ENCODE measurements around the gene SRSF11.
A peak's percentile ranks its signal among the peaks of the same experiment; 100 is the strongest.

The SRSF11 gene

DNA sequence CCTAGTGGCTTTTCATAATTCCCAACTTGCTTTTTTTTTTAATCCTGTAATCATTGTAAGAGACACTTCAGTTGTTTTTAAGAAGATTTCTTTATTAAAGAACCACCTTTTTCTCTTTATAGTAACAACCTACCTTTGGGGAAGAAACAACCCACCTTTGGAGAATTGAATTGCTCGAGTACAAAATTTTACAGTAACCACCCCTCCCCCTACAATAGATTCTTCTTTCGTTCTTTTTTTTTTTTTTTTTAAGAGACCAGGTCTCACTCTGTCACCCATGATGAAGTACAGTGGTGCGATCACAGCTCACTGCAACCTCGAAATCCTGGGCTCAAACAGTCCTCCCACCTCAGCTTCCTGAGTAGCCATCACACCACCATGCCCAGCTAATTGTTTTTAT, 13.7 kb upstream of the SRSF11 start:
- no peak for ATAC-seq
- H3K27ac Mint-ChIP-seq = peak overlapping the region; percentile 21 to 94
- no peaks in the 10 kb centered on the region for H3K27me3 Mint-ChIP-seq
- peaks cover 63% of the 10 kb centered on the region for H3K4me1 Mint-ChIP-seq
- peak overlapping the region; percentile 88 to 96 for H3K4me3 Mint-ChIP-seq
- H3K9me3 Mint-ChIP-seq = no peaks in the 10 kb centered on the region
- no peak for DNase-seq

DNA sequence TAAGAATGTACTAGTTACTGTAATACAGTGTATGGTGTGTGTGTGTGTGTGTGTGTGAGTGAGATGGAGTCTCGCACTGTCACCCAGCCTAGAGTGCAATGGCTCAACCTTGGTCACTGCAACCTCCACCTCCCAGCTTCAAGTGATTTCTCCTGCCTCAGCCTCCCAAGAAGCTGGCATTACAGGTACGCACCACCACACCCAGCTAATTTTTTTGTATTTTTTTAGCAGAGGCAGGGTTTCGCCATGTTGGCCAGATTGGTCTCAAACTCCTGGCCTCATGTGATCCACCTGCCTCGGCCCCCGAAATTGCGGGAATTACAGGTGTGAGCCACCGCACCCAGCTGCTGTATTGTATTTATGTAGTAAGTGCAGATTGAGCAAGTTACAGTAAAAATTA, 12.9 kb upstream of the SRSF11 start:
- Mint-ChIP-seq H3K27ac (peak overlapping the region in 1 of 2 donors; percentile 91), H3K27me3 (no peaks in the 10 kb centered on the region), H3K4me3 (peak overlapping the region; percentile 58 to 96)

DNA sequence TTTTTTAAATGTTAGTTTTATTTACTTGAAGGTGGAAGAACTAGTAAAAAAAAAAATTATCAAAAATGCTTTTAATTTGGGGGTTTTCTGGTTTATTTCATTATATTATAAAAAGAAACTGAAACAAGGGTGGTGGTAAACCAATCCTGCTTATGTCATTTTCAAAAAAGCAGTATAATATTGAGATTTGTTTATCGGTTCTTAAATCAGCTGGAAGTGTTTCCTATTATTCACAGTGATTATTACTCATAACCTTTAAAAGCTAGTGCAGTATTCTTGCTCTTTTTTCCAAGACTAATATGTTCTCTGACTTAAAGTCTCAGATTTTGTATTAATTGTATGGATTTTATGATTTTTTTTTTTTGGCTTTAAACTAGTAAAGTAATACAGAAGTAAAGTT, 10.4 kb upstream of the SRSF11 start:
- no peaks in the 10 kb centered on the region for H3K27me3 Mint-ChIP-seq
- DNase-seq = no peak
- H3K9me3 Mint-ChIP-seq = no peaks in the 10 kb centered on the region
- peak; percentile 70 for ATAC-seq
- H3K4me3 Mint-ChIP-seq = no peak overlapping the region
- H3K27ac Mint-ChIP-seq = no peak overlapping the region
- peaks cover 46% of the 10 kb centered on the region for H3K4me1 Mint-ChIP-seq

More for the DNA sequence above, 12.9 kb upstream of the SRSF11 start:
- ATAC-seq (no peak), DNase-seq (no peak)
- Mint-ChIP-seq H3K4me1 (peaks cover 57% of the 10 kb centered on the region), H3K9me3 (no peaks in the 10 kb centered on the region)

DNA sequence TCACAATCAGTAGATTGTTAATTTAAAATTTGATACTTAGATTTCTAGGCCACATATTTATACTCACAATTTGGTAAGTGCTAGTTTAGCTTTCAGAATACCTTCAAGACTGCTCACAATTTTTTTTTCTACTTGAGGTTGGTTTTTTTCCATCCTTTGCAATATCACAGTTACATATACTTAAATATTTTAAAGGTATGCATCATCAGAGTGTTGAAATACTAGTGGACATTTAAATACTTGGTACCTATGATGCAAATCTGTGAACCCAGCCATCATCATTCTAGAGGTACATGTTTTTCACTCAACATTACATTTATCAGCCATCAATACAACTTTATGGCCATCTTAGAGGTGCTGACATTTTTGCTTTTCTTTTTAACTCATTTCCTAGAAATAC, 9.6 kb upstream of the SRSF11 start:
- H3K4me1 Mint-ChIP-seq = peaks cover 46% of the 10 kb centered on the region
- DNase-seq (no peak), ATAC-seq (no peak)
- peak overlapping the region in 1 of 2 donors; percentile 30 for H3K27ac Mint-ChIP-seq
- H3K4me3 Mint-ChIP-seq = no peak overlapping the region
- no peaks in the 10 kb centered on the region for H3K27me3 Mint-ChIP-seq
- no peaks in the 10 kb centered on the region for H3K9me3 Mint-ChIP-seq

DNA sequence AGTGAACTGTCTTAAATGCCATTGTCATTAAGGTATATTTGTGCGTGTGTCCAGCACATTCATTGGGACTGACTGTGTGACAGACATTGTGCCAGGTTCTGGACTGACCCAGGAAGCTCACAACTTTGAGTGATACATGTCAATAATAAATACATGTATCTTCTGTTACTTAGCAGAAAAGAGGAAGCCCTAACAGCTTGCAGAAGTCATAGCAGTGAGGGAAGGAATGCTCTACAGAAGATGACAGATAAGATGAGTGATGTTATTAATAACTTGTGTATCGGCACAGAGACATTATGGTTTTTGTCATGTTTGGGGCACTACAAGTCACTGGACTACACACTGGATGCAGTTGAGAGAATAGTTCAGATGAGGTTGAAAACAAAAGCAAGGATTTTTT, 1.2 kb upstream of the SRSF11 start:
- Mint-ChIP-seq H3K9me3 (no peaks in the 10 kb centered on the region), H3K4me3 (peak overlapping the region in 1 of 2 donors; percentile 65), H3K4me1 (peaks cover 37% of the 10 kb centered on the region), H3K27ac (peak overlapping the region; percentile 34 to 90), H3K27me3 (no peaks in the 10 kb centered on the region)
- ATAC-seq = no peak
- no peak for DNase-seq

DNA sequence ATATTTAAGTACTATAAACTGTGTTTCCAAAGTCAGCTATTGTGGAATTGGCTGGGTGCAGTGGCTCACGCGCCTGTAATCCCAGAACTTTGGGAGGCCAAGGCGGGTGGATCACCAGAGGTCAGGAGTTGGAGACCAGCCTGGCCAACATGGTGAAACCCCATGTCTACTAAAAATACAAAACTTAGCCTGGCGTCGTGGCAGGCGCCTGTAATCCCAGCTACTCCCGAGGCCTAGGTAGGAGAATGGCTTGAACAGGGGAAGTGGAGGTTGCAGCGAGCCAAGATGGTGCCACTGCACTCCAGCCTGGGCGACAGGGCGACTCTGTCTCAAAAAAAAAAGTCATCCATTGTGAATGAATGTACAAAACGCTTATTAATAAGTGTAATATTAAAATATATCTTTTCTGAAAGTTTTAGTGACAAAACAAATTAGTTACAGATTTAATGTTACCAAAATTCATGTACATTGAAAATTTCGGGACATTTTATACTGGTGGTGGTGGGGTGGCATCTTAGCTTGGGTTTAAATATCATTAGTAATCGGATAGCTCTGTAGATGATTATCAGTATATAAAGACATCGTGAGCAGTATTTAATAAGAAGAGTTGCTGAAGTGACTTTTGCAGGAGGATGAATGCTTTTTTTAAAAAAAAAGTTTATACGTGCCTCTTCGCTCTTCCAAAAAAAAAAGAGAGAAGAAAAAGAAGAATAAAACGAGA, 503 bp upstream of the SRSF11 start:
- DNase-seq (no peak), ATAC-seq (no peak)
- peak overlapping the region; percentile 98 to 99 for H3K27ac Mint-ChIP-seq
- H3K4me1 Mint-ChIP-seq = peaks cover 37% of the 10 kb centered on the region
- H3K9me3 Mint-ChIP-seq = no peaks in the 10 kb centered on the region
- H3K4me3 Mint-ChIP-seq = peak overlapping the region; percentile 87 to 92
- no peaks in the 10 kb centered on the region for H3K27me3 Mint-ChIP-seq

DNA sequence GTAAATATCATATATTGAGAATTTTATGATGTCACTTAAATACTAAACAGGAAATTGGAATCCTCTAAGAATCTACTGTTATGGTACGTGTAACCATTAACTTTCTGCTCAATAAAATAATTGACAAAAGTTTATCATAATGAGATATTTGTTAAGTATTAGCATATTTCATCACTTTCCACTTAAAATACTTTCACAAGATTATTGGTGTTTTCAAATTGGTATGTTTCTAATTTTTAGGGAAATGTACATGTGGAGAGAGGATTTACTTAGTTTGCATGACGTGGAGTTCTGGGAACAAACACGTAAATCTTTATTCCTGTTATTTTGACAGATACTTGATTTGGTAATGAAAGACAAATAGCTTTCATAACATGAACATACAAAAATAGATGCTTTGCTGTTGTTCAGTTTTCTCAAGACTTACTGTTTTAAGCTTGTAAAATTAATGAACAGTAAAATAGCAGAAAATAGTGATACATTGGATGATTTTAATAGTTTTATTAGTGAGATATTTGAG, 1.6 kb downstream of the SRSF11 start:
- H3K4me1 Mint-ChIP-seq = peaks cover 50% of the 10 kb centered on the region

DNA sequence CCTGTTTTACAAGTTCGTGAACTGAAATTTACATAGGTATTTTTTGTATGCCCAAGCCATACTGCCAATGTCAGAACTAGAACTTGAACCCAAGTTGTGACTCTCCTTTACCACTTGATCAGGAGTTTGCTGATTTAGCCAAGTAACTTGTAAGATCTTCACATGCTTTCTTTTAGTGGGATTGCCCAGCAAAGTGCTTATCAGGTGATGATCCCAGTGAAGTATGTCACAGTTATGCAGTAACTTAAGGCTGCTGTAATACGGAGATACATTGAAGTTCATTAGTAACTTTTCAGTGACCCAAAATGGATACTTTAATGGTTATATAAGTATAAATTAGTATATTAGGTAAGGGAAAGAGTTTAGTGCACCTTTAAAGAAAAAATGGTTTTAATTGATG, 3.8 kb downstream of the SRSF11 start:
- ATAC-seq (no peak), DNase-seq (no peak)
- Mint-ChIP-seq H3K4me1 (peaks cover 46% of the 10 kb centered on the region), H3K4me3 (peak overlapping the region in 1 of 2 donors; percentile 35), H3K27ac (no peak overlapping the region), H3K27me3 (no peaks in the 10 kb centered on the region), H3K9me3 (no peaks in the 10 kb centered on the region)

More for the DNA sequence above, 1.6 kb downstream of the SRSF11 start:
- no peak for DNase-seq
- Mint-ChIP-seq H3K9me3 (no peaks in the 10 kb centered on the region), H3K4me3 (peak overlapping the region; percentile 87 to 92), H3K27me3 (no peaks in the 10 kb centered on the region), H3K27ac (peak overlapping the region; percentile 40 to 99)
- ATAC-seq = no peak

DNA sequence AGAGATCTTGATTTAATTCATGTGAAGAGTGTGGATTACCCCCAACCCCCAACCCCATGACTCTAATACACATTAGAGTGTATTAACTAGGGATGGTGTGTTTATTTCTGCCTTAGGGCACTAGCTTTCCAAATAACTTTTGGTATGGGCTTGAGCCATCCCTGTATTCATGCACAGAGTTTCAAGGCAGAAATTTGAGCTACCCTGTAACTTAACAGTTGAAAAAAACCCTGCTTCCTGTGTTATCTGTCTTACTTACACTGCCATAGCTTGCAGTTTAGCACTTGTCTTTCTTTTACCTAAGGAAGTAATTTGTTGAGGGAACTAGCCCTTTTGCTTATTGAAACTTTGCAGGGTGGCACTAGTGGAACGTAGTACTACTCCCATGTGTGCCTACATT, 6.3 kb downstream of the SRSF11 start:
- peaks cover 35% of the 10 kb centered on the region for H3K4me1 Mint-ChIP-seq
- no peaks in the 10 kb centered on the region for H3K9me3 Mint-ChIP-seq
- DNase-seq = no peak
- H3K27me3 Mint-ChIP-seq = no peaks in the 10 kb centered on the region
- no peak overlapping the region for H3K27ac Mint-ChIP-seq
- no peak for ATAC-seq
- H3K4me3 Mint-ChIP-seq = no peak overlapping the region

DNA sequence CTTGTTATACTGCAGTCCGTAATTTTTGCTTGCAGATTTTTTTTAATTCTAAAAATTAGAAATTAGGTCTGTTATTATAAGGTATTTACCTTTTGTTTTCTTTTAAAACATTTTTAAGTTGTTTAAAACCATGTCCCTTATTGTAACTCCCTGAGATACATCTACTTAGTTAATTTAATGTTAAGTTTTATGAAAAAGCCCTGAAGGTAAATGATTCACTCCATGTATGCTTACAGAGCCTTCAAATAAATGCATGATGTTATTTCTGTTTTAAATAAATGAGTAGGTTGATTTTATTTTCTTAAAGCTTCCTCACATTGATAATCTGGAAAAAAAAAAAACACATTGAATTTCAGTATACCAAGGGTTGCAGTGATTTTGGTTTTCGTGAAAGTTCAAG, 7.5 kb downstream of the SRSF11 start:
- Mint-ChIP-seq H3K4me3 (no peak overlapping the region), H3K4me1 (peaks cover 31% of the 10 kb centered on the region), H3K27me3 (no peaks in the 10 kb centered on the region), H3K9me3 (no peaks in the 10 kb centered on the region), H3K27ac (no peak overlapping the region)
- DNase-seq = no peak
- ATAC-seq = no peak

DNA sequence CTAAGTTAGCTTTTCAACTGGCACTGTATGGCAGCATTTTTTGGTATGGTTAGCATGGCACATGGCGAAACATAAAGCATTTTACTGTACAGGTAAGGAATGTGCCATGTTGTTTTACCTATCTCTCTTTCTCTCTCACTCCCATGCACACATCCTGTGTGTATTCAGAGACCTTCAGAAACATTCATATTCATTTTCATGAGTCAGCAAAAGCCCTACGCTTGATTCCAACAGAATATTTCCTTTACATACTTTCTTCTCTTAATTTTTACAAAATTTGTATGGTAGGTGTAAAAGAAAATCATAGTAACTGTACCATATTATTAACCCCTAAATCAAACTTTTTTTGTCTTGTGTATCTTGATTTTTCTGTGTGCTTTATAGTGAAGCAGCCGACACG, 10.3 kb downstream of the SRSF11 start:
- Mint-ChIP-seq H3K27ac (no peak overlapping the region), H3K4me3 (no peak overlapping the region), H3K27me3 (no peaks in the 10 kb centered on the region), H3K9me3 (no peaks in the 10 kb centered on the region), H3K4me1 (peaks cover 24% of the 10 kb centered on the region)
- ATAC-seq (no peak), DNase-seq (no peak)

DNA sequence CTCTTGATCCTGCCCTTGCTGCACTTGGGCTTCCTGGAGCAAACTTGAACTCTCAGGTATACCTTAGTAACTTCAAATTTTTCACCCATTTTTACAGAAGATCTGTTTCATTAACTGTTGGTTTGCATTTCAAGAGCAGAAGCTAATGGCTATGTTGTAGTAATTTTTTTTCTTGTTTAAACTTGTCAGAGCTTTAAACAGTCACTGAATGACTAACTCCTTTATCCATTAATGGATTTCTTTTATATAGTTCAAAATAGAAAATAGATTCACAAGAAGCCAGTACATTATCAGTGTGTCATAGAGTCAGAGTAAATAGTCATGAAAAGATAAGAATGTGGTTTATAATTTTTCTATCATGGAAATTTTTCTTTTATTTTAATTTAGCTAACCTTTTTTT, 13.6 kb downstream of the SRSF11 start:
- Mint-ChIP-seq H3K27ac (no peak overlapping the region), H3K27me3 (no peaks in the 10 kb centered on the region), H3K9me3 (no peaks in the 10 kb centered on the region), H3K4me1 (peaks cover 11% of the 10 kb centered on the region), H3K4me3 (no peak overlapping the region)
- no peak for DNase-seq
- ATAC-seq = no peak

DNA sequence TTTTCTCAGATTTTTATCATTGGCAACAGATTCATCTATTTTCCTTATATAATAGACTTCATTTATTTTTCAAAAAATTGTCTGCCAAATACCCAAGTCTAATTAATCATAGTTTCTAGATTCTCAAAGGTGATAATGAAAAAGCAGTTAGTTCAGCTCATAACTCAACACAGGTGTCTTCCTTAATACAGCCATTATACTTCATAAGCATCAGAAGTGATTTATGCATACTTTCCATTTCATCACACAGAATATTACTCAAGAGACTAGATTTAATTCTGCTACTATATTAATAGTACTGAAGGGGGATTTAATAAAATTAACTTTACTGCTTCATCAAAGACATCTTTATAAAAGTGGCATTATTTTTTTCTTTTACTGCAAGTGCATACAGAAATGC, 18.8 kb downstream of the SRSF11 start:
- no peak for DNase-seq
- Mint-ChIP-seq H3K9me3 (no peaks in the 10 kb centered on the region), H3K4me1 (peaks cover 6% of the 10 kb centered on the region), H3K27me3 (no peaks in the 10 kb centered on the region), H3K27ac (no peak overlapping the region), H3K4me3 (no peak overlapping the region)
- no peak for ATAC-seq

DNA sequence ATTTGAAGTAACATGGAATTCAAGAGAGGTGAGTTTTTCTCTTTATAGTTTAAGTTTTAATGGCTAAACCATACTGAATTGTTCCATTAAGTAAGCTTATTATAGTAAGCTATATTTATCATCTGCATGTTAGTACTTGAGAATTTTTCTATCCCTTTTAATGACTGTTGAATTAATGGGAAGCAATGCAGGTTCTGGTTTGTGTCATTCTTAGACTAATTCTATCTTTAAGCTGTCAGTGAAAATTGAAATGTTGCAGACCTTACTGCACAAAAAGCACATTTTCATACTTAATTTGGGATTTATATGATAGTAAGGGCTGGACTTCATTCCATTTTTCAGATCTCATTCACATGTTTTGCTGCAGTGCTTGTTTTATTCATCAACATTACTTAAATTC, 25.9 kb downstream of the SRSF11 start:
- H3K9me3 Mint-ChIP-seq = no peaks in the 10 kb centered on the region
- H3K4me3 Mint-ChIP-seq = no peak overlapping the region
- no peak for ATAC-seq
- peaks cover 32% of the 10 kb centered on the region for H3K4me1 Mint-ChIP-seq
- H3K27ac Mint-ChIP-seq = peak overlapping the region in 1 of 2 donors; percentile 60
- no peak for DNase-seq
- H3K27me3 Mint-ChIP-seq = no peaks in the 10 kb centered on the region

DNA sequence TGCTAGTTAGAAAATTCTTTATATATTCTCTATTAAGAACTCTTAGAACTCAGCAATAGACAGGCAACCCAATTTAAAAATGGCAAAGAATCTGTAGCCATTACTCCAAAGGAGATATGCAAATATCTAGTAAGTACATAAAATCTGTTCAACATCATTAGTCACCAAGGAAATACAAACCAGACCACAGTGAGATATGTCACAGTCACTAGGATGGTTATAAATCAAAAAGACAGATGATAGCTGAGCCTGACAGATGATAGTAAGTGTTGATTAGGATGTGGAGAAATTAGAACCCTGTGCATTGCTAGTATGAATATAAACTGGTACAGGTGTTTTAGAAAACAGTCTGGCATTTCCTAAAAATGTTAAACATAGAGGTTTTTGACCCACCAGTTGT, 26.6 kb downstream of the SRSF11 start:
- no peak for DNase-seq
- no peak overlapping the region for H3K27ac Mint-ChIP-seq
- ATAC-seq = peak; percentile 77
- H3K9me3 Mint-ChIP-seq = no peaks in the 10 kb centered on the region
- H3K4me3 Mint-ChIP-seq = no peak overlapping the region
- H3K4me1 Mint-ChIP-seq = peaks cover 32% of the 10 kb centered on the region
- no peaks in the 10 kb centered on the region for H3K27me3 Mint-ChIP-seq

DNA sequence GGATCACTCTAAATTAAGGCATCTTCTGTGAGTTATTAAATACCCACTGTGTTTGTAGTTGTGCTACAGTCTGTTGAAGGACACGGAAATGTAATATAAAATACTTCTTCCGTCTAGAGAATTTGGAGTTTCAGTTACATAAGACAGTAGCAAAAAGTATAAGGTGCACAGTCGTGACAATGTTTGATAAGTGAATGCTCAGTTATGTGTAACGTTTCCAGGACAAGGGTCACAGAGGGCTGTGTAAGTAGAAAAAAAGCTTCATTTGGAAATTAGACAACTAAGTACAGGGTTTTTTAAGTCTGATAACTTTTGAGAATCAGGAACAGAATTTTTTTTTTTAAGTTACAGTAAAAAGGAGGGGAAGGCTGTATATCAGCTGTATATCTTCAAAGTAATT, 27.5 kb downstream of the SRSF11 start:
- Mint-ChIP-seq H3K9me3 (no peaks in the 10 kb centered on the region), H3K27me3 (no peaks in the 10 kb centered on the region), H3K4me3 (no peak overlapping the region), H3K27ac (no peak overlapping the region), H3K4me1 (peaks cover 32% of the 10 kb centered on the region)
- DNase-seq (no peak), ATAC-seq (no peak)

DNA sequence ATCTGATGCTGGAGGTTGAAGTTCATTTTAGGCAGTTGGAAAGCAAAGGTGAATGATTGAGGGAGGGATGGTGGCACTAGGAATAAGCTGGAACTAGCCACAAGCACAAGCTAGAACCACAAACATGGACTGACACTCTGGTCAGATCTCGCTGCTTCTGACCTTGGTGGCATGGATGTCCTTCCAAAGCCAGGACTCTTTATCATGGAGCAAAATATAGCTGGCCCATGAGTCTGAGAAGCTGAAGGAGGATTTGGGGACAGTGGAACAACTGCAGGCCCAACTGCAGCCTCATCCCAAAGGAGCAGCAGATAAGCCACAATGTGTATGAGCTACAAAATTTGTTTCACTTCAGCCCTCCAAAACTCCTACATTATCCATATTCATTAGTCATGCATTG, 35.5 kb downstream of the SRSF11 start:
- DNase-seq (no peak), ATAC-seq (no peak)
- Mint-ChIP-seq H3K27me3 (no peaks in the 10 kb centered on the region), H3K27ac (peak overlapping the region in 1 of 2 donors; percentile 90), H3K9me3 (no peaks in the 10 kb centered on the region), H3K4me1 (no peaks in the 10 kb centered on the region), H3K4me3 (no peak overlapping the region)

All from stimulated activated naive CD8-positive, alpha-beta T cell treated with anti-CD3 and anti-CD28 coated beads, Interleukin-15, amount 100 ng/mL, for 72 hours (primary cell).